Daoy (cell line): ENCODE results near the gene MPC2. TPM values are rescaled to one million over a fixed set of nuclear protein-coding genes. Genes with fewer than 3 reads are reported as not detected.

ENCODE experiments used
- total RNA-seq: library from RNA; depleted of rRNA; stranded (reverse); fragments of >200 nt; shearing (Covaris generic); gene quantifications from 2 replicates; pipeline ENCODE4 v1.2.3, GENCODE V29; 2014; rRNA removed

MPC2 gene
- total RNA-seq, 1 experiment from 2014 or later = 58.5 TPM

Other genes with a start within 250 kb of the MPC2 start
- 52.1 and 66.0 TPM in 2 replicates for gene MPZL1, start 215.1 kb downstream of the MPC2 start, total RNA-seq
- gene ADCY10, start 22.9 kb downstream of the MPC2 start, total RNA-seq = not detected in 2 replicates
- gene DCAF6, start 389 bp downstream of the MPC2 start, total RNA-seq = 20.9 and 26.9 TPM in 2 replicates
- gene GPR161, start 199.9 kb upstream of the MPC2 start, total RNA-seq = 8.8 and 8.9 TPM in 2 replicates
- 65.4 and 66.2 TPM in 2 replicates for gene TIPRL, start 241.9 kb upstream of the MPC2 start, total RNA-seq